Thoracic aorta (tissue), 2 donors: Measurements from ENCODE around the gene EIF4A3. TPM values are rescaled to one million over a fixed set of nuclear protein-coding genes. Genes with fewer than 3 reads are reported as not detected.

Experiments
- ATAC-seq: fragments of 150-250 bp; one replicate; pipeline ENCODE4 v1.8.0; 2017; ENCODE audit warnings: low read depth; ENCODE audit not compliant: insufficient number of reproducible peaks, low FRiP score
- DNase-seq: peaks from one replicate; pipeline ENCODE4 v3.0.0-alpha.2; 2020; ENCODE audit warnings: low spot score
- H3K27ac ChIP-seq, 2 donors: fragments of 200-600 bp; sonication (generic); 1 replicate in 1 of 2; 2 replicates in 1 of 2; pipeline ENCODE4 v1.5.1; 2016; ENCODE audit warnings: mild to moderate bottlenecking in 2 of 2, moderate library complexity in 2 of 2
- H3K27me3 ChIP-seq: fragments of 200-600 bp; sonication (generic); replicated peaks from 2 replicates; pipeline ENCODE4 v1.6.0; 2016; ENCODE audit warnings: mild to moderate bottlenecking; ENCODE audit not compliant: insufficient read depth
- H3K36me3 ChIP-seq: fragments of 200-600 bp; sonication (generic); one replicate; pipeline ENCODE4 v1.5.1; 2016
- H3K4me1 ChIP-seq, 2 donors: fragments of 200-600 bp; sonication (generic); 1 replicate in 1 of 2; 2 replicates in 1 of 2; pipeline versions ENCODE4 v1.5.1 to v1.6.0; 2016; ENCODE audit warnings: low read depth in 2 of 2, mild to moderate bottlenecking in 1 of 2; ENCODE audit not compliant: control insufficient read depth in 1 of 2
- H3K4me3 ChIP-seq: fragments of 200-600 bp; sonication (generic); 2 replicates; pipeline ENCODE4 v1.5.1; 2016; ENCODE audit warnings: mild to moderate bottlenecking
- H3K9me3 ChIP-seq: fragments of 200-600 bp; sonication (generic); 2 replicates; pipeline ENCODE4 v1.5.1; 2016
- CTCF ChIP-seq: fragments of 200-600 bp; sonication (generic); IDR thresholded peaks from one replicate; pipeline ENCODE4 v1.5.1; 2019; ENCODE audit warnings: antibody characterized with exemption
- total RNA-seq, 2 donors: library from RNA; depleted of rRNA; stranded (reverse); fragments of >200 nt; gene quantifications; one replicate each; pipeline versions ENCODE4 v1.1.0 to v1.2.3, GENCODE V29; 2016

The EIF4A3 gene
- total RNA-seq, 2 donors from 2014 or later: 32.6 to 39.4 TPM

GRCh38 chr17:80106751-80107150 lies 40.2 kb downstream of the EIF4A3 start:
- TF ChIP-seq CTCF: no peak
- ATAC-seq: no peak
- no peaks in the 10 kb centered on the region for H3K36me3 ChIP-seq

GRCh38 chr17:80106176-80106575 lies 40.8 kb downstream of the EIF4A3 start:
- ATAC-seq: no peak
- Histone ChIP-seq H3K27me3 (no peaks in the 10 kb centered on the region), H3K9me3 (no peaks in the 10 kb centered on the region), H3K36me3 (no peaks in the 10 kb centered on the region), H3K4me3 (no peak overlapping the region), H3K27ac (no peak overlapping the region), H3K4me1 (peaks cover 2 to 9% of the 10 kb centered on the region in 2 donors)
- no peak for DNase-seq
- TF ChIP-seq CTCF: no peak

More at GRCh38 chr17:80106751-80107150, 40.2 kb downstream of the EIF4A3 start:
- no peaks in the 10 kb centered on the region for H3K9me3 ChIP-seq
- H3K27ac ChIP-seq: no peak overlapping the region
- H3K4me1 ChIP-seq: peaks cover 2 to 9% of the 10 kb centered on the region in 2 donors
- no peak overlapping the region for H3K4me3 ChIP-seq
- DNase-seq: no peak
- H3K27me3 ChIP-seq: no peaks in the 10 kb centered on the region

GRCh38 chr17:80105762-80106161 lies 41.2 kb downstream of the EIF4A3 start:
- H3K27me3 ChIP-seq: no peaks in the 10 kb centered on the region
- TF ChIP-seq CTCF: no peak
- DNase-seq (no peak), ATAC-seq (no peak)
- H3K4me3 ChIP-seq: no peak overlapping the region
- H3K9me3 ChIP-seq: no peaks in the 10 kb centered on the region
- H3K27ac ChIP-seq: no peak overlapping the region
- peaks cover 2 to 9% of the 10 kb centered on the region in 2 donors for H3K4me1 ChIP-seq
- H3K36me3 ChIP-seq: no peaks in the 10 kb centered on the region

- peaks cover 2 to 16% of the 10 kb centered on the region in 2 donors for H3K4me1 ChIP-seq
- no peaks in the 10 kb centered on the region for H3K27me3 ChIP-seq
- no peaks in the 10 kb centered on the region for H3K36me3 ChIP-seq
- DNase-seq (no peak), ATAC-seq (no peak)
- no peak overlapping the region for H3K4me3 ChIP-seq
- no peak overlapping the region for H3K27ac ChIP-seq
- TF ChIP-seq CTCF: no peak
- no peaks in the 10 kb centered on the region for H3K9me3 ChIP-seq
These were observed 42.0 kb downstream of the EIF4A3 start for GRCh38 chr17:80104956-80105375.

GRCh38 chr17:80104321-80104955 lies 42.5 kb downstream of the EIF4A3 start:
- DNase-seq: no peak
- Histone ChIP-seq H3K9me3 (no peaks in the 10 kb centered on the region), H3K27ac (no peak overlapping the region), H3K36me3 (no peaks in the 10 kb centered on the region), H3K4me1 (peaks cover 2 to 16% of the 10 kb centered on the region in 2 donors), H3K27me3 (no peaks in the 10 kb centered on the region), H3K4me3 (no peak overlapping the region)
- no peak for TF ChIP-seq CTCF
- no peak for ATAC-seq
